Peyer's patch (tissue), 4 donors: ENCODE measurements around the gene DIS3L2. TPM values are rescaled to one million over a fixed set of nuclear protein-coding genes. Genes with fewer than 3 reads are reported as not detected.

ENCODE experiments used
- DNase-seq, 3 donors: peaks; one replicate each; pipeline ENCODE4 v3.0.0-alpha.2; 2017 to 2019
- H3K27ac ChIP-seq, 4 donors: fragments of 200-600 bp; sonication (generic); one replicate each; pipeline ENCODE4 v1.5.1; 2016 to 2019
- H3K27me3 ChIP-seq, 2 donors: fragments of 200-600 bp; sonication (generic); one replicate each; pipeline ENCODE4 v1.5.1; 2019
- H3K36me3 ChIP-seq, 3 donors: fragments of 200-600 bp; sonication (generic); one replicate each; pipeline ENCODE4 v1.5.1; 2016 to 2019
- H3K4me1 ChIP-seq, 4 donors: fragments of 200-600 bp; sonication (generic); one replicate each; pipeline ENCODE4 v1.5.1; 2016 to 2019
- H3K4me3 ChIP-seq, 4 donors: fragments of 200-600 bp; sonication (generic); 1 replicate in 3 of 4; 2 replicates in 1 of 4; pipeline ENCODE4 v1.5.1; 2016 to 2019; ENCODE audit warnings: mild to moderate bottlenecking in 1 of 4
- H3K9me3 ChIP-seq, 4 donors: fragments of 200-600 bp; sonication (generic); one replicate each; pipeline ENCODE4 v1.5.1; 2016 to 2019; ENCODE audit warnings: mild to moderate bottlenecking in 1 of 4
- POLR2A ChIP-seq, 2 donors: fragments of 450-650 bp; IDR thresholded peaks; one replicate each; pipeline ENCODE4 v1.5.1; 2017; ENCODE audit warnings: antibody characterized with exemption in 2 of 2, mild to moderate bottlenecking in 2 of 2, moderate library complexity in 2 of 2
- total RNA-seq, 4 donors: library from RNA; depleted of rRNA; stranded (reverse); fragments of >200 nt; gene quantifications; one replicate each; pipeline ENCODE4 v1.1.0, GENCODE V29; 2016
- TF ChIP-seq, protein P1 (sequence below), 6 experiments: fragments of 450-650 bp in 4 of 6; fragments of 200-600 bp in 2 of 6; sonication (generic) in 1 of 6; IDR thresholded peaks; one replicate each; pipeline ENCODE4 v1.5.1; 2017 to 2019; ENCODE audit warnings: antibody characterized with exemption in 6 of 6, mild to moderate bottlenecking in 3 of 6, moderate library complexity in 1 of 6

DIS3L2 gene
- total RNA-seq, 4 donors from 2014 or later: 26.4 to 147 (median 58.3) TPM

DNA sequence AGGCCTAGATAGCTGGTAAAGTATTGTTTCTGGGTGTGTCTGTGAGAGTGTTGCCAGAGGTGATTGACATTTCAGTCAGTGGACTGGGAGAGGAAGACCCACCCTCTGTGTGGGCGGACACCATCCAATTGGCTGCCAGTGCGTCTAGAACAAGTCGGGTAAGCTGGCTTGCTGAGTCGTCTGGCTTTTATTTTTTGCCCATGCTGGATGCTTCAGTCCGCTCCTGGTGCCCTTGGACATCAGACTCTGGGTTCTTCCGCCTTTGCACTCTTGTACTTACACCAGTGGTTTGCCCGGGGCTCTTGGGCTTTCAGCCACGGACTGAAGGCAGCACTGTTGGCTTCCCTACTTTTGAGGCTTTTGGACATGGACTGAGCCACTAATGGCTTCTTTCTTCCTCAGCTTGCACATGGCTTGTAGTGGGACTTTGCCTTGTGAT lies 24.3 kb downstream of the DIS3L2 start:
- no peak overlapping the region for H3K4me3 ChIP-seq
- no peak for DNase-seq
- no peaks in the 10 kb centered on the region for H3K27me3 ChIP-seq
- H3K4me1 ChIP-seq: peaks cover 0 to 6% (median 0%) of the 10 kb centered on the region in 4 donors
- no peaks in the 10 kb centered on the region for H3K36me3 ChIP-seq
- no peak overlapping the region for H3K27ac ChIP-seq
- TF ChIP-seq POLR2A (IDR thresholded peaks at IDR 0.05): no peak
- TF ChIP-seq, protein P1, sequence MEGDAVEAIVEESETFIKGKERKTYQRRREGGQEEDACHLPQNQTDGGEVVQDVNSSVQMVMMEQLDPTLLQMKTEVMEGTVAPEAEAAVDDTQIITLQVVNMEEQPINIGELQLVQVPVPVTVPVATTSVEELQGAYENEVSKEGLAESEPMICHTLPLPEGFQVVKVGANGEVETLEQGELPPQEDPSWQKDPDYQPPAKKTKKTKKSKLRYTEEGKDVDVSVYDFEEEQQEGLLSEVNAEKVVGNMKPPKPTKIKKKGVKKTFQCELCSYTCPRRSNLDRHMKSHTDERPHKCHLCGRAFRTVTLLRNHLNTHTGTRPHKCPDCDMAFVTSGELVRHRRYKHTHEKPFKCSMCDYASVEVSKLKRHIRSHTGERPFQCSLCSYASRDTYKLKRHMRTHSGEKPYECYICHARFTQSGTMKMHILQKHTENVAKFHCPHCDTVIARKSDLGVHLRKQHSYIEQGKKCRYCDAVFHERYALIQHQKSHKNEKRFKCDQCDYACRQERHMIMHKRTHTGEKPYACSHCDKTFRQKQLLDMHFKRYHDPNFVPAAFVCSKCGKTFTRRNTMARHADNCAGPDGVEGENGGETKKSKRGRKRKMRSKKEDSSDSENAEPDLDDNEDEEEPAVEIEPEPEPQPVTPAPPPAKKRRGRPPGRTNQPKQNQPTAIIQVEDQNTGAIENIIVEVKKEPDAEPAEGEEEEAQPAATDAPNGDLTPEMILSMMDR (IDR thresholded peaks at IDR 0.05): no peak
- H3K9me3 ChIP-seq: no peaks in the 10 kb centered on the region

DNA sequence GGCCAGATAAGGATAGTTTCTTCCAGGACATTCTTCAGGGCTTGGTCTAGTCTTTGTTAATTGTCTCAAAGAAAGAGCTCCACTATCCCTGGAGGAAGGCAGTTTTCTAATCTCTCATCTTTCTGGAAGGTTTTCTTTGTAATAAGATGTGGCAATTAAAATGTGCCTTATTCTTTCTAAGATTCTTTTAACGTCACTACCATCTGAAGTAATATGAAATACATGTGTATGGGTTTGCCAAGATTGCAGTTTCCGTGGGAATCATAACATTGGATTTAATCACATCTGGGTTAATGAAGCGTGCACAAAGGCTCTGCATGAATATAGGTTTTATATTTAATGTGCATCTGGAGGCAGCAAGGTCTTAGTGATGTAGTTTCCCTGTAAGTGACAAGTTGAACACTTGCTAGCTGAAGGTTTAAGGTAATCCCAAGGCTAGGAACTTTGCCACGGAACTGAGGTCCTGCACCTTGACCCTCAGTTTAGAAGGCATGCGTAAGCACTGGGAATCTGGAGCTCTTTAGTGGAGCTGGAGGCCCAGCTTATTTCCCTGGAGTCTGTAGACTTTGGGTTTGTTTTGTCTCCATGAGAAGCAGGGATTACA lies 25.7 kb downstream of the DIS3L2 start:
- no peak for DNase-seq
- Histone ChIP-seq H3K27me3 (no peaks in the 10 kb centered on the region), H3K4me3 (no peak overlapping the region), H3K4me1 (peaks cover 0 to 6% (median 0%) of the 10 kb centered on the region in 4 donors), H3K36me3 (no peaks in the 10 kb centered on the region), H3K9me3 (no peaks in the 10 kb centered on the region), H3K27ac (no peak overlapping the region)
- TF ChIP-seq, protein P1 (IDR thresholded peaks at IDR 0.05): no peak
- no peak for TF ChIP-seq POLR2A (IDR thresholded peaks at IDR 0.05)

DNA sequence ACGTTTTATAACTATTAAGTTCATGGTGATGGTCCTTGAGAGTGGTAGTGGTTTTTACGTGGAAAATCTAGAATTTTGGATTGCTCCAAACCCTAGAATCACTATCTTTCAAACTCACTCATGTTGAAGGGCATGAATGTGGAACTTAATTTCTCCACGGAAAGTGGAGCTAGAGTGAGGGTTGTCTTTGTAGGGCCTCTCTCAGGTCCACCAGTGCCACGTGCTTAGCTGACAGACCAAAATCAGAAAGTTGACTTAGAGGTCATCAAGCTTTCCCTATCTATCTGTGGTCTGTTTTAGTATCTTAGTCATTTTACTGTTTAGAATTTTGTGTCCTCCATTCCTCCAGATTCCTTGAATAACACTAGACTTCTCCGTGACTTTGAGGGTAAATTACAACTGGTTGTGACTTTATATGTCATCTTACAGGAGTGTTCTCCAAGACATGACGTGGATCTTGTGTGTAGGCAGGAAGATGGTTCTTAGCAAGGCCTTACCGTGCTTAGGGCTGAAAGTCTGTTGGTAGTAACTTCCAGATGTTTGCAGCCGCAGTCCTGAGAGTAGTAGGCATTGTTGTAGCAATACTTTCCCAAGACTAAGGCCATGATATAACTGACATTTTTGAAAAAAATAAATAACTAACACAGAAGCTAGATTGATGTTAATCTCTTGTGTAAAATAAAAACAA lies 26.8 kb downstream of the DIS3L2 start:
- Histone ChIP-seq H3K9me3 (no peaks in the 10 kb centered on the region), H3K27me3 (no peaks in the 10 kb centered on the region)
- no peak for DNase-seq

DNA sequence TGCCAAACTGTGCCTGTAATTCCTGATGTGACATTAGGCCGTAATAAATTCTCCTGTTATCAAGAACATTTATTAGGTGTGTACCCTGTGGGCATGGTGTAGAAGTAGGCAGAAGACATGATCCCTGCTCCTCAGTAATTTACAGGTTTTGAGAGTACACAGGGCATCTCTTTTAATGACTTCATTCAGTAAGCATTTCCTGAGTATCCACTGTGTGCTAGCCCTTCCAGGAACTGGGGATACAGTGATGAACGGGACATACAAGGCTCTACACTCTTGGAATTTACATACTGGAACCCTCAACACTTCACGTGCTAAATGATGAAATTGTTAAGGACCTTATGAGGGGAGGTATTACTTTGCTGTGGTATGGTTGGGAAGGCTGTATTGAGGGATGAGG lies 30.2 kb downstream of the DIS3L2 start:
- Histone ChIP-seq H3K36me3 (no peaks in the 10 kb centered on the region), H3K27me3 (no peaks in the 10 kb centered on the region), H3K4me3 (no peak overlapping the region), H3K27ac (no peak overlapping the region), H3K4me1 (peaks cover 0 to 6% (median 0%) of the 10 kb centered on the region in 4 donors), H3K9me3 (no peaks in the 10 kb centered on the region)
- no peak for DNase-seq
- TF ChIP-seq, protein P1 (IDR thresholded peaks at IDR 0.05): no peak
- no peak for TF ChIP-seq POLR2A (IDR thresholded peaks at IDR 0.05)

More for the DNA sequence above, 26.8 kb downstream of the DIS3L2 start:
- Histone ChIP-seq H3K36me3 (no peaks in the 10 kb centered on the region), H3K27ac (no peak overlapping the region), H3K4me1 (peaks cover 0 to 6% (median 0%) of the 10 kb centered on the region in 4 donors), H3K4me3 (no peak overlapping the region)
- TF ChIP-seq, protein P1 (IDR thresholded peaks at IDR 0.05): no peak
- TF ChIP-seq POLR2A (IDR thresholded peaks at IDR 0.05): no peak

DNA sequence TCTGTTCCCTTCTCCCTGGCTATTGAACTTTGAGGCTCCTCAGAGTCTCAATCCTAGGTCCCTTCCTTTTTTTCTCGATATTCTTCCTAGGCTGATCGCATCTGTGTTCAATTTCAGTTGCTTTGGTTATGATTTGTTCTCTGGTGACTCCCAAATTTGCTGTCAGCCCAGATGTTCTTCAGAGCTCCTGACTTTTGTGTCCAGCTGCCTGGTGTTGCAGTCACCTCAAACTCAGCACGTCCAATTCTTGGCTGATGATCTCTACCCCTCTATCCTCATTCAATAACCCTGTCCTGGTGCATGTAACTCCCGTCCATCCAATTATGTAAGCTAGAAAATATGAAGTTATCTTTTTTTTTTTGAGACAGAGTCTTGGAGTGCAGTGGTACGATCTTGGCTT lies 31.4 kb downstream of the DIS3L2 start:
- H3K9me3 ChIP-seq: no peaks in the 10 kb centered on the region
- H3K27ac ChIP-seq: no peak overlapping the region
- H3K27me3 ChIP-seq: no peaks in the 10 kb centered on the region
- TF ChIP-seq, protein P1 (IDR thresholded peaks at IDR 0.05): no peak
- TF ChIP-seq POLR2A (IDR thresholded peaks at IDR 0.05): no peak
- H3K4me1 ChIP-seq: peaks cover 0 to under 1% (median 0%) of the 10 kb centered on the region in 4 donors
- no peak overlapping the region for H3K4me3 ChIP-seq
- no peaks in the 10 kb centered on the region for H3K36me3 ChIP-seq
- DNase-seq: no peak
